22Rv1 (cell line): Measurements from ENCODE around the gene ZNF513.

ENCODE experiments used
- CTCF ChIP-seq: fragments of 450-650 bp; IDR thresholded peaks from 2 replicates; pipeline ENCODE4 v1.5.1; 2017; ENCODE audit warnings: mild to moderate bottlenecking
- ZFX ChIP-seq: fragments of 450-650 bp; IDR thresholded peaks from 2 replicates; pipeline ENCODE4 v1.6.1; 2017; ENCODE audit warnings: antibody characterized with exemption, borderline replicate concordance

GRCh38 chr2:27422958-27423357, 42.4 kb upstream of the ZNF513 start:
- TF ChIP-seq CTCF (no peak), ZFX (no peak)
